GM18507 (cell line): Measurements from ENCODE around the gene ISCU.
"Not testable (repeated sequence)": the region's sequence is repeated elsewhere in the genome, so short reads cannot be mapped to it uniquely, and the experiment has no call there.

ENCODE experiments used
- DNase-seq: peaks from one replicate; pipeline ENCODE4 v3.0.0; 2011; ENCODE audit warnings: low read depth; ENCODE audit not compliant: insufficient read length; ENCODE audit errors: extremely low spot score
- FAIRE-seq: peaks from 2 replicates; lab custom pipeline; 2011; peaks lifted over from hg19 to GRCh38; lab: Jason Lieb, UNC

The ISCU gene

DNA sequence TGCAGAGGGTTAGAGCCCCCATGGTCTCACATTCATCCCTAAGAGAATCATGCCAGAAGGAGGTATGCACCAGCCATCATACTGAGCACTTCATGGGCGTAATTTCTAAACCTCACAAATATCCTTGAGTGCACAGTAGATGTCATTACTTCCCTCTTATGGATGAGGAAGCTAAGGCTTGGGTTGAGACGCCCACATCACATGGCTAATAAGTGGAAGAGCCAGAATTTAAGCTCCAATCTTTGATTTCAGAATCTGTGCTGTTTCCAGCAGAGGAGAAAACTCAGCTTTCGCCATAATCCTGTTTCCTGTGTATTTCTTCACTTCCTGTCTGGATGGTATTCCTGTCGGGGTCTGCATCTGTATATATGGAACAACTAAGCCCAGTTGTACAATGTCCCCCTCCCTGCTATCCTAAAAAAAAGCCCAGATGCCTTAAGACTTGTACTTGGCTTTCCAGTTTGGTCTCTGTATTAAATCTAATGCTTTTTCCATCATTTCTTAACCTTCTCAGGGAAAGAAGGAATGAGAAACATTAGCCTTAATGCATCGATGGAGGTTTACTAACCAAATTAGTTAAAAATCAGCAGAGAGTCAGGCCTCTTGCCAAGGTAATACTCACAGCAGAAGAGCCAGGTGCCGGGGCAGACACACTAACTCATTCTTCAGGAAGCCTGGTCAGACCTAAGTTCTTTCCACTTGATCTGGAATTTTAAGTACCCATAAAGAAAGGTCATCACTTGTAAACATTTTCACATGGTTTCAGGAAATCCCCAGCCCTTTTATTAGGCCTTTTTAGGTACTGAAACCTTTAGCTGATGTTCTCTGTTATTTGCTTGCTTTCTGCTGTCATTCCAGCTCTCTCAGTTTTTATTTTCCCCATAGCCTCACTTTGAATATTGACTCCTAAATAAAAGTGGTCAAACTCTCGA lies 5.3 kb downstream of the ISCU start:
- no peak for DNase-seq

DNA sequence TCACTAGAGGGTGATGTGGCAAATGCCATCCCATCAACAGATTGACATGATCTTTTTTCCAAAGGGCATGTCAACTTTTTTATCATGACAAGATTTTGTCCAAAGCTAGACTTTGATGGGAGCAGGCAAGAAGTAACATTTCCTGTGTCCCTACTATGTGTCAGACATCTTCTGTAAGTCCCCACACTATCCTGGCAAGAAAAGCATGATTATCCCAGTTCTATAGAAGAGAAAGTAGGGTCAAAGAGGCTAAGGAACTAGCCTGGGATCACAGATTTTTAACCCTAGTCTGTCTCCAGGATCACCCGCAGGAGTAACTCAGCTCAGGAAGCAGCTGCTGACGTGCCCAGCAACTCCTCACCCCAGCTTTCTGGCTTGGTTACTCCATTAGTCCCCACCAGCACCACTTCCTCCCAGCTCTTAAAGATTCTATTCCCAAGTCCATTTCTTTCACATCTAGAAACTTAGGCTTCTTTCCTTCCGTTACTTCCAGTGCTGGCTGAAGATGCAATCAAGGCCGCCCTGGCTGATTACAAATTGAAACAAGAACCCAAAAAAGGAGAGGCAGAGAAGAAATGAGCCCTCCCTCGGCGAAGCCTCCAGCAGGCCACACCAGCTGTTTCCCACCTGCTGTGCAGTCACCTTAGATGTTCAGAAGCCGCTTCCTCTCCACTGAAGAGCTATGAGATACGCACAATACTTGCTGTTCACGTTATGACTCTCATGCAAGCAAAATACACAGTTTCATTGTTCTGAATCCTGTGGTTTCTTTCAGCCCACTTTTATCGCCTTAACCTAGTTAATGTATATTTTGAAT lies 6.2 kb downstream of the ISCU start:
- peak; percentile 99 for FAIRE-seq
- peak; percentile 52 for DNase-seq

More for the DNA sequence above, 5.3 kb downstream of the ISCU start:
- FAIRE-seq = peak; percentile 91

DNA sequence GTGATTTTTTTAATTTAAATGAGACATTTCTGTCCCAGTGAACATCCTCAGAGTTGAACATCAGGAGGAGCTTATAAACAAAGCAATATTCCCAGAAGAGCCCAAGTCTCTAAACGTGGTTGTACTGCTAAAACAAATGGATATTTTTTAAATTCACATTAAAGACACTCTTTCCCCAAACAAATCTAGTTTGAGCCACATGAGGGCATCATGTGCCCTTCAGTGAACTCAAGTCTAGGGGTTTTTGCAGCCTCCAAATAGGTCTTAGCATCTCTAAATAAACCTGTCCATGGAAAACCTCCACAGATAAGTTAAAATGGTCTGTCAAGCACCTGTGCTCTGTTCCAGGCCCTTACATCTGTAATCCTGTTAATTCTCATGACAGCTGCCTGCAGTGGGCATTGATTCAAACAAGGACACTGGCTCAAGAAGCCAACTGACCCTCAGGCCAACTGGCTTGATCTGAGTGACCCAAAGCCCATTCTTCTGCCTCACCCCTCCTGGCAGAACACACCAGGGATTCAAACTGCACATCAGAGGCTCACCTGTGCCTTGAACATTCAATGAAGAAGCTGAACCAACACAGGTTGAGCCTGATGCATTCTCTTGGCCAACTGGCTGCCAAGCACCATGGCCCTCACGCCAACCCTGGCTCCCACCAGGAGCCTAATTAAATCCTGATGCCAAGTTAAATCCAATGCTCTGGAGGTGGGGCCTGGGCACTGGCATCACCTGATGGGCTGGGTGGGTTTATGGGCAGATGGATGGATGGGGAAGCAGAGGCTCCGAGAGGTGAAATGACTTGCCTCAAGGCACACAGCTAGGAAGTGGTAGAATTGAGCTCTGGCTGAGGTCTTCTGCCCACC lies 8.6 kb downstream of the ISCU start:
- DNase-seq (no peak), FAIRE-seq (peak; percentile 73)

DNA sequence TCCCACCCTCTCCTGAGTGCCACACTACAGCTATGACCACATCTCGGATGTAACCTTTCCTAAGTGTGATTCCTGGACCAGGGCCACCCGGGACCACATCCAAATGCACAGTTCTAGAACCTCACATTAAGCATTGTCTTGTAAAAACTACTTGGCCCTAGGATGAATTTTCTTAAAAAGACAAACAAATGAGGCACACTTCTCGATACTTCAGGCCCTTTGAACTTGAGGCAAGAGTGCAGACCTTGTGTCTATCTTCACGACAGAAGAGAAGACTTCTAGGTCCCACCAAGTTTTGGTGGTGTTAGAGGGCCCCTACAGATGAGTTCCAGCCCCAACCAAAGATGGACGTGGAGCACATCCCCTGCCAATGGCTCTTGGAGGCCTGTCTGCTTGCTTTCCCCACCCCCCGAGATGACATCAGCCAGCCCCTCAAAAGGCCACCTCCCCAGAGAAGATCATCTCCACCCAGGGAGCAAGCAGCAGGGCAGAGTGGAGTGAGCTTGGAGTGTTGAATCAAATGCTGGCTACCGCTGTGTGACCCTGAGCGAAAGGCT lies 9.3 kb downstream of the ISCU start:
- no peak for FAIRE-seq
- DNase-seq = no peak

DNA sequence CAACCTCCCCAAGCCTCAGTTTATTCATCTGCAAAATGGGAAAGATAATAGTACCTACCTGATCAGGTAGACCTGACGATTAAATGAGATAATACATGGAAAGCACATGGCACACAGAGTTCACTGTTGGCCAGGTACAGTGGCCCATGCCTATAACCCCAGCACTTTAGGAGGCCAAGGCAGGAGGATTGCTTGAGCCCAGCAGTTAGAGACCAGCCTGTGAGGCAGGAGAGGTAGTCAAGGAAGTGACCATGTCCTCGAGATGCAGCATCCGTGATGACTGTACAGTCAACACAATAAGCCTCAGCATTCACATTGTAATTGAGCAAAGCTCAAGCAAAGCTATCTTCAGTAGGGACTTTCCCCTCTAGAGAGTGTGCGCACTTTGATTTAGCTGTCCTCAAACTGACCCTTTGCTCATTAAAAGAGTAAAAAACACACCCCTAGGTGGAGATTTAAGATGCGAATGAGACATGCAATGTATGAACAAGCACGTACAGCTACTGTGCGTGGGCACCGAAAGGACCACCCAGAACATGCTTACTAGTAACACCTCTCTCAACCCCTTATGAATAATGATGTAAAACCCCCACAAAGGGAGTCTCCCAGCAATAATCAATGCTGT lies 9.9 kb downstream of the ISCU start:
- FAIRE-seq = peak; percentile 83

DNA sequence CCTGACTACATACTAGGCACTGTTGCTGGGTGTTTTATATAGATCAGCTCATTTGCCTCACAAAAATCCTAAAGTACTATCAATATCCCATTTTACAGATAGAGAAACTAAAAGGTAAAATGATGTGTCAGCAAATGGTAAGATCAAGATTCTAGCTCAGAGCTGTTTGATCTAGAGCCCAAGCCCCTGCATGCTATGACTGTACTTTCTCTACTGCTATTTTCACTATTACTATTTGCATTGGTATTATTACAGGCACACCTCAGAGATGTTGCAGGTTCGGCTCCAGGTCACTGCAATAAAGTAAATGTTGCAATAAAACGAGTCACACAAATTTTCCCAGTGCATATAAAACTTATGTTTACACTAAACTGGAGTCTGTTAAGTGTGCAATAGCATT lies 10.9 kb downstream of the ISCU start:
- DNase-seq (no peak), FAIRE-seq (peak; percentile 73)

More for the DNA sequence above, 9.9 kb downstream of the ISCU start:
- no peak for DNase-seq

DNA sequence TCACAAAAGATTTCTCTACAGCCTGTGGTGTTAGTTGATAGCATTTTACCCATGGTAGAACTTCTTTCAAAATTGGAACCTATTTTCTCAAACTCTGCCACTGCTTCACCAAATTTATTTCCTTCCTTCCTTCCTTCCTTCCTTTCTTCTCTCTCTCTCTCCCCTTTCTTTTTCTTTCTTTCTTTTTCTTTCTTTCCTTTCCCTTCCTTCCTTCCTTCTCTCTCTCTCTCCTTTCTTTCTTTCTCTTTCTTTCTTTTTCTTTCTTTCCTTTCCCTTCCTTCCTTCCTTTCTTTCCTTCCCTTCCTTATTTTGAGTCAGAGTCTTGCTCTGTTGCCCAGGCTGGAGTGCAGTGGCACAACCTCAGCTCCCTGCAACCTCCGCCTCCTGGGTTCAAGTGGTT lies 11.9 kb downstream of the ISCU start:
- not testable (repeated sequence) for DNase-seq, FAIRE-seq

DNA sequence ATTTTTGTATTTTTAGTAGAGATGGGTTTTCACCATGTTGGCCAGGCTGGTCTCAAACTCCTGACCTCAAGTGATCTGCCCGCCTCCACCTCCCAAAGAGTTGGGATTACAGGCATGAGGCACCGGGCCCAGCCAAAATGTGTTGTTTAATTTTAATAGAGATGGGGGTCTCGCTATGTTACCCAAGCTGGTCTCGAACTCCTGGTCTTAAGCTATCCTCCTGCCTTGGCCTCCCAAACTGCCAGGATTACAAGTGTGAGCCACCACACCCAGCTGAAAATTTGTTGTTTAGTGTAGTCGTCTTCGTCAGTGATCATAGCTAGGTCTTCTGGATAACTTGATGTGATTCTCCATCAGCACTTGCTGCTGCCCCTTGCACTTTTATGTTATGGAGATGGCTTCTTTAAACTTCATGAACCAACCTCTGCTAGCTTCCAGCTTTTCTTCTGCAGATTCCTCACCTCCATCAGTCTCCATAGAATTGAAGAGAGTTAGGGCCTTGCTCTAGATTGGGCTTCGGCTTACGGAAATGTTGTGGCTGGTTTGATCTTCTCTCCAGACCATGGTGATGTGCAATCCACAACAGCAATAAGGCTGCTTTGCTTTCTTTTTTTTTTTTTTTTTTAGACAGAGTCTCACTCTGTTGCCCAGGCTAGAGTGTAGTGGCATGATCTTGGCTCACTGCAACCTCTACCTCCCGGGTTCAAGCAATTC lies 13.0 kb downstream of the ISCU start:
- no peak for FAIRE-seq
- DNase-seq = no peak

DNA sequence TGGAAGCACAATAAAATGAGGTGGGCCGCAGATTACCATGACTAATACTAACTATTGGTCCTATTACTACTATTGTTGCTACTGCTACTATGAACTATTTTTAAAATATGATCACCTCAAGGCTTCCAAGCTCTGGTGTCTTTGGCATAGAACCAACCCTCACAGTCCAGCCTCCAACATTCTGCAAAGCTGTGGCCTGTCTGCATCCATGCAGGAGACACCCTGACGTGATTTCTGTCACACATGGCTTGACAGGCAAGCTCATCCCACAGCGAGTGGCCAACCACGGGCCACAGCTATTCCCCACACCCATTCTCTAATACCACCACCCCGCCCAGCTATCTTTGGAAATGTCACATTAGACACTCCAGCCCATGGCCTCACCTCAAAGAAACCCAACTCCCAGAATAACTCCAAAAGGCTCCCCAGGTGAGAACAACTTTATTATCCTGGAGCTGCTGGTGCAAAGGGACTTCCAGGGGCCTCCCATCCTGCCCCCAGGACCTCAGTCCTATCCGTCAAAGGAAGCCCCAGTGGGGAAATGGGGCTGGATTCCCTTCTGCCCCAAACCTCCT lies 14.4 kb downstream of the ISCU start:
- peak; percentile 26 for FAIRE-seq
- no peak for DNase-seq

DNA sequence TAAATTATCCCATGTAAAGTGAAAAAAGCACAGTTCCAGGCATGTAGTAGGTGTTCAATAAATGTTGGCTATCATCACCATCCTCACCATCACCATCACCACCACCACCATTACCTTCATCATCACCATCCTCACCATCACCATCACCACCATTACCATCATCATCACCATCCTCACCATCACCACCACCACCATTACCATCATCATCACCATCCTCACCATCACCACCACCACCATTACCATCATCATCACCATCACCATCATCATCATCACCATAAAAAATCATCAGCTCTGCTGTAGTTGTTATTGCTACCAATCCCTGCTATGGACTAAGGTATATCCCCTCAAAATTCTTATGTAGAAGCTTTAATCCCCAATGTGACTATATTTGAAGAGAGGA lies 15.1 kb downstream of the ISCU start:
- DNase-seq (no peak), FAIRE-seq (no peak)

DNA sequence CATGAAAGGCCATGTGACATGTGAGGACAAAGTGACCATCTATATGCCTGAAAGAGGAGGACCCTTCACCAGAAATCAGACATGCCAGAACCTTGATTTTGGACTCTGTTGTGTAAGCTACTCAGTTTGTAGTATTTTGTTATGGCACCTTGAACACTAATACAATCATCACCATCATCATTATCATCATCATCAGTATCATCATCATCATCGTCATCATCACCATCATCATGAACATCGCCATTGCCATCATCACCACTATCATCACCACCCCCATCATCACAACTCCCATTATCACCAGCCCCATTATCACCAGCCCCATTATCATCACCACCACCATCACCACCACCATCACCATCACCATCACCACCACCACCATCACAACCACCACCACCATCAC lies 15.9 kb downstream of the ISCU start:
- no peak for DNase-seq
- FAIRE-seq = no peak

DNA sequence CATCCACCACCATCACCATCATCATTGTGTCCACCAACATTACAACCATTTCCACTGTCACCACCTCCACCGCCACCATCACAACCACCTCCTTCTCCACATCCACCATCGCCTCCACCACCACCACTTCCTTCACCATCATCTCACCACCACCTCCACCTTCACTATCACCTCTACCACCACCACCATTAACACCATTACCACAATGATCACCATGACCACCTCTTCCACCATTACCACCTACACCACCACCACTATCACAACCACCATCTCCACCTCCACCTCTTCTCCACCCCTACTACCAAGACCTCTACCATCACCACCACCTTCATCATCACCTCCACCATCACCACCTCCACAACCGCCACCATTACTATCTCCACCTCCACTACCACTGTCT lies 16.4 kb downstream of the ISCU start:
- DNase-seq (no peak), FAIRE-seq (no peak)

DNA sequence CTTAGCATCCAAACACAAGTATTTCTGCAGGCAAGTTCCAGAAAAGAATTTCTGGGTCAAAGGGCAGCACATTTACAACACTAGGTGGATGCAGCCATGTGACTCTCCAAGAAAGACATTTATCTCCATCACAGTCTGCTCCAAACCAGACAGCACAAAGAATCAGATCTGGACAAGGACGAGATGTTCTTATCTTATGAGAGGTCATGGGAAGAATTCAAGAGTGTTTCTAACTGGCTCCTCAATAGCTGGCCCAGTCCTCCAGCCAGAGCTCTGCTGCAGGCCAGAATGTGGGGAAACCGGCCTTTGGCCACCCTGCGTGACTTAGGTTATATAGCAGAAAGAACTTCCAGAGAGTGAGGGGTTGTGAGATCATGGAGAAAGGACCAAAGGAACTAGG lies 18.1 kb downstream of the ISCU start:
- no peak for DNase-seq
- FAIRE-seq = no peak

DNA sequence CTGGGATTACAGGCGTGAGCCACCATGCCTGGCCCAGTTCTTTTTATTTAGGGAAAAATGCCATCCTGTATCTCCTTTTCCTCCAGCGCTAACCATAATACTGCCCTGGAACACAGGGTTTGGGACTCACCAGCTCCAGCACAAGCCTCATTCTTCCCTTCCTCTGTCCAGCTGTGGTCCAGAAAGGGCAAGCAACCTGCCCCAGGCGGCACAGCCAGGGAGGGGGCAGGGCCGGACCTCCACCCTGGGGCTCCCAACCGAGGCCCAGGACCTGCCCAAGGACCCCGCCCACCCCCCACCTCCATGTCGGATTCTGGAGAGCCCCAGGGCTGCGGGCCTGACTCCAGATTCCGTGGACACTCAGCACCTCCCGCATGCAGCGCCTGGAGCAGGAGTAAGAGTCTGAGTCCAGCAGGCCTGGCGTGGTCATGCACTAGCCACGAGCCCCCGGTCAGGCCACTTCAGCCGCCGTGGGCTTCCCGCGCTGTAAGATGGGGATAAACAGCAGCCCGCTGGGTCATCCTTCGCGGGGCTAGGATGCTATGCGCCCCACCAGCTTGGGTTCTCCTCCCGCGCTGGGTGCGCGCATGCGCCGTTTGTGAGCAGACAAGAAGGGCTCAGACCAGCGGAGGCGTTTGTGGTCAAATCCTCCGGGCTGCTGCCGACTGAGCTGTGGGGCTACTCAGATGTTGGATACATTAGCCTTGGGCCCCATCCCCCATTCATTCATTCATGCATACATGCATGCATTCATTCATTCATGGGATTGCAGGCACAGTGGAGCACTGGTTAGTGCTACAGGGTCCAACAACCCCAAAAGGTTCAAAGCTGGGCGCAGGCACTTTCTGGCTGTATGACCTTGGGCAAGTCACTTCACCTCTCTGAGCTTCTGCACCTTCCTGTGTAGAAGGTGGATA lies 19.2 kb downstream of the ISCU start:
- DNase-seq (no peak), FAIRE-seq (no peak)

DNA sequence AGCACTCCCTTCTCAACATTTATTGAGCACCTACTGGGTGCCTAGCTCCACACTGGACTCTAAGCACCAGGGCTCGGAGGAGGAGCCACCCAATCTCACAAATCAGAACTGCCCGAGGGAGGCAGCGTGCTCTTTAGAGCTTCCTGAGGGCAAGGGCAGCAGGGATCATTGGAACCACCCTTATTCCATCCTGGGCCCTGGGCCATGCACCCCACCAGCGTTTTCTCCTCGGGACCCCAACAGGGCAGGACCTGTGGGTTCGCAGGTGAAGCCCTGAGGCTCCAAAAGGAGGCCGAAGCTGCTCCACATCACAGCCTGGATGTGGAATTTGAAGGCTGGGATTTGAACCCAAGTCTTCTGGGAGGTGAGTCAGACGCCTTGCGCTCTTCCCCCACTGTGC lies 20.1 kb downstream of the ISCU start:
- no peak for FAIRE-seq
- DNase-seq = no peak

DNA sequence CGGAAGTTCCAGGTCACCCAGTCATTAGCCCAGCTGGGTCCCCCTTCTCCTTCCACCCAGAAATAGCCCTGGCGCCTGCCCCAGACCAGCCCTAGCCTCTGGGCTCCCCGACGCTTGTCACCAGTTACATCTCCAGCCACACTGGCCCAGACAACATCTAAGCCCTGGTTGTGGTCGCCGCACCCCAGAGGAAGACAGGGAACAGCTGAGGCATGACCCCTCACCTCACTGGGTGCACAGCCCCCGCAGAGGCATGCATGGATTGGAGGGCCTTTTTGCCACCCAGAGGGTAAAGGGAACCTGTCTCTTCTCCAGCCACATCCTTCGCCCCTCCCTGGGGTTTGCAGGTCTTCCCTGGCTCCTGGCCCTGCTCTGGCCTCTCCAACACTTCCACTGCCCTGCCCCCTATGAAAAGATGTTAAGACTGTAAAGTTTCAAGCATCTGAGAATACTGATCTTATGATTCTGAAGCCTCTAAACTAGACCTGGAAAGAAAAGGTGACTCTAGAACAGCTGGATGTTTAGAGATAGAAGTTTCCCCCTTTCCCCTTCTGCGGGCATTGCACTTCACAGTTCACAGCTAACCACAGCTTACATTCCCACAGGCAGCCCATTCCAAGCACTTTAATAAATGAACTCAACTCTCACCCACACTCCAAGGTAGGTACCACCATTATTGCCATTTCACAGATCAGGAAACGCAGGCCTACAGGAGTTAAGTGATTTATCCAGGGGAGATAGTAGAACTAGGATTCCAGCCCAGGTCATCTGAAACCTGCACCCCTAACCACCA lies 20.8 kb downstream of the ISCU start:
- no peak for DNase-seq
- FAIRE-seq = no peak
